Activated T-cell treated with anti-CD3 and anti-CD28 coated beads, Interleukin-2, amount 50 U/mL, for 72 hours (primary cell): ENCODE data around the gene KIF26A. TPM values are rescaled to one million over a fixed set of nuclear protein-coding genes. Genes with fewer than 3 reads are reported as not detected.
"Not testable (repeated sequence)": the region's sequence is repeated elsewhere in the genome, so short reads cannot be mapped to it uniquely, and the experiment has no call there.

Experiments
- ATAC-seq, 2 donors: fragments of 150-1000 bp; cut with Tn5 transposase; replicated peaks in 1 of 2; 2 replicates each; pipeline ENCODE4 v1.10.0; 2021; ENCODE audit warnings: moderate library complexity in 2 of 2, mild to moderate bottlenecking in 1 of 2
- DNase-seq, 2 donors: peaks; one replicate each; pipeline ENCODE4 v3.0.0; 2021 to 2022; ENCODE audit warnings: mixed read lengths in 1 of 2
- H3K27ac Mint-ChIP-seq: one replicate; pipeline ENCODE4 v1.8.0; 2022; ENCODE audit warnings: mild to moderate bottlenecking, moderate library complexity, mixed read lengths
- H3K27me3 Mint-ChIP-seq: one replicate; pipeline ENCODE4 v1.8.0; 2022; ENCODE audit warnings: low read depth, mixed read lengths
- H3K36me3 Mint-ChIP-seq, 2 donors: one replicate each; pipeline ENCODE4 v1.8.0; 2022; ENCODE audit warnings: mixed read lengths in 2 of 2, mild to moderate bottlenecking in 1 of 2; ENCODE audit not compliant: insufficient read depth in 2 of 2
- H3K4me1 Mint-ChIP-seq: one replicate; pipeline ENCODE4 v1.8.0; 2022; ENCODE audit warnings: low read depth, mixed read lengths
- H3K4me3 Mint-ChIP-seq, 2 donors: one replicate each; pipeline ENCODE4 v1.8.0; 2022; ENCODE audit warnings: mild to moderate bottlenecking in 2 of 2, mixed read lengths in 2 of 2, moderate library complexity in 2 of 2
- H3K9me3 Mint-ChIP-seq, 2 donors: one replicate each; pipeline ENCODE4 v1.8.0; 2022; ENCODE audit warnings: mixed read lengths in 2 of 2
- total RNA-seq, 2 donors: library from RNA; stranded (reverse); gene quantifications; one replicate each; pipeline ENCODE4 v1.2.3, GENCODE V29; 2022

KIF26A gene
- total RNA-seq, 2 donors from 2014 or later = 0.05 to 0.25 TPM

DNA sequence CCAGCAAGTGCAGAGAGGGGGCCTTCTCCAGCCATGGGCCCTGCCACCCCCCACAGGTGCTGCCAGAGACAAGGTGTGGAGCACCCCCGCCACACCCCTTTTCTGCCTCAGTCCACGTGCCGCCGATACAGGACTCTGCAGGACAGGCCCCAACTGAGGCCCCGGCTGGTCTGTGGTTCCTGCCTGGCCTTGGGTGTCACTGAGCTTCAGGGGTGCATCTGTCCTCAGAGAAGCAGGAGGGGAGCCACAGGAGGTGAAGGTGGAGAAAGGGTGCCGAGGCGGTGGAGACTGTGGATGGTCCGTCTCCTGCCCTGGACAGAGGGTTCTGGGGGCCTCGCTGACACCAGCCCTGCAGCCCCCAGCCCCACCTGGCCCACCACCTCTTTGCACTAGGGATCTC lies 63.1 kb downstream of the KIF26A start:
- no peaks in the 10 kb centered on the region for H3K4me1 Mint-ChIP-seq
- no peak overlapping the region for H3K27ac Mint-ChIP-seq
- no peaks in the 10 kb centered on the region for H3K9me3 Mint-ChIP-seq
- no peak overlapping the region for H3K4me3 Mint-ChIP-seq
- DNase-seq (no peak), ATAC-seq (no peak)
- no peaks in the 10 kb centered on the region for H3K27me3 Mint-ChIP-seq
- no peaks in the 10 kb centered on the region for H3K36me3 Mint-ChIP-seq

- H3K4me1 Mint-ChIP-seq = no peaks in the 10 kb centered on the region
- no peak overlapping the region for H3K4me3 Mint-ChIP-seq
- H3K27ac Mint-ChIP-seq = no peak overlapping the region
- no peak for DNase-seq
- no peak for ATAC-seq
- H3K27me3 Mint-ChIP-seq = no peaks in the 10 kb centered on the region
- H3K36me3 Mint-ChIP-seq = no peaks in the 10 kb centered on the region
- H3K9me3 Mint-ChIP-seq = no peaks in the 10 kb centered on the region
Observed at GRCh38 chr14:104202259-104203070, 64.1 kb downstream of the KIF26A start.

- H3K27me3 Mint-ChIP-seq = no peaks in the 10 kb centered on the region
- H3K27ac Mint-ChIP-seq = no peak overlapping the region
- no peaks in the 10 kb centered on the region for H3K36me3 Mint-ChIP-seq
- no peaks in the 10 kb centered on the region for H3K4me1 Mint-ChIP-seq
- ATAC-seq (no peak), DNase-seq (no peak)
- no peak overlapping the region for H3K4me3 Mint-ChIP-seq
- H3K9me3 Mint-ChIP-seq = no peaks in the 10 kb centered on the region
Observed at GRCh38 chr14:104203071-104203425, 64.7 kb downstream of the KIF26A start.

GRCh38 chr14:104204660-104205149 lies 66.3 kb downstream of the KIF26A start:
- H3K4me1 Mint-ChIP-seq = no peaks in the 10 kb centered on the region
- ATAC-seq (no peak), DNase-seq (no peak)
- no peaks in the 10 kb centered on the region for H3K27me3 Mint-ChIP-seq
- H3K4me3 Mint-ChIP-seq = no peak overlapping the region
- no peaks in the 10 kb centered on the region for H3K36me3 Mint-ChIP-seq
- no peaks in the 10 kb centered on the region for H3K9me3 Mint-ChIP-seq
- H3K27ac Mint-ChIP-seq = no peak overlapping the region

- ATAC-seq = no peak
- DNase-seq = no peak
- Mint-ChIP-seq H3K27me3 (no peaks in the 10 kb centered on the region), H3K9me3 (no peaks in the 10 kb centered on the region), H3K36me3 (no peaks in the 10 kb centered on the region), H3K27ac (no peak overlapping the region), H3K4me1 (no peaks in the 10 kb centered on the region), H3K4me3 (no peak overlapping the region)
Observed at GRCh38 chr14:104205781-104206180, 67.4 kb downstream of the KIF26A start.

DNA sequence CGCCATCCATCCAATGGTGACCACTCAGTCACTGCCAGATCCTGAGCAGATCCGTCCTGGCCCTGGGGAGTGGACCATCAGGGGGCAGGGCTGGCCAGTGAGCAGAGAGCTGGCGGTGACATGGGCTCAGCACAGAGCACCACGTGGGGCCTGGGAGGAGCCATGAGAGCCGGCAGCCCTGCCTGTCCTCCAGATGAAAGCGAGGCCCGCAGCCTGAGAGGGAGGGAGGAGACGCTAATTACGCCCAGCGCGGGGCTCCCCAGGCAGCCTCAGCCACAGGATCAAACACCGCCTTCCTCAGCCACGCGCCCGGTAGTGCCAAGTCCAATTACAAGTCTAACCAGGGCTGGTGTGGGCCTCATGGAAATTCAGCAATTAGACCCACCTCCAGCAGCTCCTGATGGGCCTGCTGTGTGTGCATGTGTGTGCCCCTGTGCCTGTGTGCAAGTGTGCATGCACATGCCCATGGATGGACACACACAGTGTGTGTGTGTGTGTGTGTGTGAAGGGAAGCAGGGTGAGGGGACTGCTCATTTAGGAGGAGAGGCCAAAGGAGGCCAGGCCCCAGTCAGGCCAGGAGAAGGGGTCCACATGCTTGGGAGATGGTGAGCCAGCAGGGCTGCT lies 68.0 kb downstream of the KIF26A start:
- H3K9me3 Mint-ChIP-seq = no peaks in the 10 kb centered on the region

GRCh38 chr14:104207142-104208014 lies 69.0 kb downstream of the KIF26A start:
- Mint-ChIP-seq H3K4me3 (no peak overlapping the region), H3K27ac (no peak overlapping the region), H3K36me3 (no peaks in the 10 kb centered on the region), H3K9me3 (no peaks in the 10 kb centered on the region), H3K4me1 (no peaks in the 10 kb centered on the region), H3K27me3 (no peaks in the 10 kb centered on the region)
- ATAC-seq (no peak), DNase-seq (no peak)

More for the DNA sequence above, 68.0 kb downstream of the KIF26A start:
- Mint-ChIP-seq H3K4me3 (no peak overlapping the region), H3K36me3 (no peaks in the 10 kb centered on the region), H3K4me1 (no peaks in the 10 kb centered on the region), H3K27ac (no peak overlapping the region), H3K27me3 (no peaks in the 10 kb centered on the region)
- DNase-seq = no peak
- no peak for ATAC-seq

DNA sequence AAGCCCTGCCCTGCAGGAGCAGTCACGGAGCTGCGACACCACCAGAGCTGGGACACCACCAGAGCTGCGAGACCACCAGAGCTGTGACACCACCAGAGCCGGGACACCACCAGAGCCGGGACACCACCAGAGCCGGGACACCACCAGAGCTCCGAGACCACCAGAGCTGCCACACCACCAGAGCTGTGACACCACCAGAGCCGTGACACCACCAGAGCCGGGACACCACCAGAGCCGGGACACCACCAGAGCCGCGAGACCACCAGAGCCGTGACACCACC lies 69.6 kb downstream of the KIF26A start:
- not testable (repeated sequence) for H3K27me3 Mint-ChIP-seq, H3K36me3 Mint-ChIP-seq, H3K9me3 Mint-ChIP-seq, H3K27ac Mint-ChIP-seq, H3K4me3 Mint-ChIP-seq, H3K4me1 Mint-ChIP-seq, ATAC-seq, DNase-seq

DNA sequence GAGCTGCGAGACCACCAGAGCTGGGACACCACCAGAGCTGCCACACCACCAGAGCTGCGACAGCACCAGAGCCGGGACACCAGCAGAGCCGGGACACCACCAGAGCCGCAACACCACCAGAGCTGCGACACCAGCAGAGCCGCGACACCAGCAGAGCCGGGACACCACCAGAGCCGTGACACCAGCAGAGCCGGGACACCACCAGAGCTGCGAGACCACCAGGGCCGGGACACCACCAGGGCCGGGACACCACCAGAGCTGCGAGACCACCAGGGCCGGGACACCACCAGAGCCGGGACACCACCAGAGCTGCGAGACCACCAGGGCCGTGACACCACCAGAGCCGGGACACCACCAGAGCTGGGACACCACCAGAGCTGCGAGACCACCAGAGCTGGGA lies 69.9 kb downstream of the KIF26A start:
- H3K27ac Mint-ChIP-seq, H3K36me3 Mint-ChIP-seq, ATAC-seq, H3K4me3 Mint-ChIP-seq, H3K9me3 Mint-ChIP-seq, H3K4me1 Mint-ChIP-seq, H3K27me3 Mint-ChIP-seq, DNase-seq: not testable (repeated sequence)

GRCh38 chr14:104209071-104209470 lies 70.7 kb downstream of the KIF26A start:
- H3K4me3 Mint-ChIP-seq, ATAC-seq, H3K27ac Mint-ChIP-seq, H3K36me3 Mint-ChIP-seq, H3K27me3 Mint-ChIP-seq, H3K4me1 Mint-ChIP-seq, DNase-seq, H3K9me3 Mint-ChIP-seq: not testable (repeated sequence)

DNA sequence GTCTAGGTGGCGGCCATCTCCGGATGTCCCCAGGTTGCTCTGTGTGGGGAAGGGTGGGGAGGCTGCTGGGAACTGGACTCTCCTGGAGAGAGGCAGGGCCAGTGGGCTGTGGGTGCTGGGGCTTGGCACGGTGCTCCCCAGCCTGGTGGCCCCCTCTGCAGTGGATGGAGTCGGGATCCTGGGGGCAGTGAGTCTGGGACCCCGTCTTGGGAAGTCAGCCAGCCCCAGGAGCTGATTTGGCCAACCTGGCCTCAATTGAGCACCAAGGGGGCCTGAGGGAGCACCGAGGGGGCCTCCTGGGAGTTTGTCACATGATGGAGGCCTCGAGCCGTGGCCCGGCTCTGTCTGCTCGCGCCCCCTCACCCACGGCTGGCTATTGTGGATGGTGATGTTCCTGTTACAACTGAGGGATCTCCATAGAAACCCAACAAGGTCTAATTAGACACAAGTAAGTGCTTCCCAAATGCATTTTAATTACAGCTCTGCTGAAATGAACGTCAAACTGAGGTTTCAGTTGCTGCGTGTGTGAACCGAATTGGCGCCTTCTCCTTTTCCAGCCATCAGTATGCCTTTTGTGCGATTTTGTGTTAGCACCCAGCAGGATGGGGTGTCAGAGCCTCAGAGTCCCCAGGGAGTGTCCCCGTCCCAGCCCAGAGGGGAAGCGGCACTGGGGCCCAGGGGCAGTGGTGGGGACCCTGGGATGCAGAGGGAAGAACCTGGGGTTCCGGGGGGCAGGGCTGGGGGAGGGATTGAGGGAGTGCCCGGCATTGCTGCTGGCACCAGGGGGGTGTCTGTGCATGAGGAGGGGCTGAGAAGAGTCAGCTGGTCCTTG lies 71.8 kb downstream of the KIF26A start:
- DNase-seq = no peak
- ATAC-seq = no peak
- H3K4me3 Mint-ChIP-seq = no peak overlapping the region
- no peak overlapping the region for H3K27ac Mint-ChIP-seq
- no peaks in the 10 kb centered on the region for H3K27me3 Mint-ChIP-seq
- no peaks in the 10 kb centered on the region for H3K9me3 Mint-ChIP-seq
- no peaks in the 10 kb centered on the region for H3K36me3 Mint-ChIP-seq
- H3K4me1 Mint-ChIP-seq = no peaks in the 10 kb centered on the region

DNA sequence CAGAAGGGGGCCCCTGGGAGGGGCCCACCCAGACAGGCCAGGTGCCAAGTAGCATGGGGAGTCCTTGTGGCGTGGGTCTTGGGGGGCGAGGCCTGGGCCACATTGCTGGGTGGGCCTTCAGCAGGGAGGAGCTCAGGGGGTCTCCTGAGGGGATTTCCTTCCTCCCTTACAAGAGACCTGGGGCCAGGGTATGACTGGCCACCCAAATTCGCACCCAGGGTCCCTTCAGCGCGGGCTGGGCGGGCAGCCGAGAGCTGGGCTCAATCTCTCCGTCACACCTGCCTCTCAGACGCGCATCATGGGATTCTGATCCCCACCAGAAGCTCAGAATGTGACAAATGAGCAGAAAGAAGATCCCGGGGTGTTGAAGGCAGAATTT lies 72.4 kb downstream of the KIF26A start:
- no peaks in the 10 kb centered on the region for H3K36me3 Mint-ChIP-seq
- ATAC-seq (no peak), DNase-seq (no peak)
- H3K9me3 Mint-ChIP-seq = no peaks in the 10 kb centered on the region
- H3K27ac Mint-ChIP-seq = no peak overlapping the region
- no peaks in the 10 kb centered on the region for H3K4me1 Mint-ChIP-seq
- no peak overlapping the region for H3K4me3 Mint-ChIP-seq
- H3K27me3 Mint-ChIP-seq = no peaks in the 10 kb centered on the region

DNA sequence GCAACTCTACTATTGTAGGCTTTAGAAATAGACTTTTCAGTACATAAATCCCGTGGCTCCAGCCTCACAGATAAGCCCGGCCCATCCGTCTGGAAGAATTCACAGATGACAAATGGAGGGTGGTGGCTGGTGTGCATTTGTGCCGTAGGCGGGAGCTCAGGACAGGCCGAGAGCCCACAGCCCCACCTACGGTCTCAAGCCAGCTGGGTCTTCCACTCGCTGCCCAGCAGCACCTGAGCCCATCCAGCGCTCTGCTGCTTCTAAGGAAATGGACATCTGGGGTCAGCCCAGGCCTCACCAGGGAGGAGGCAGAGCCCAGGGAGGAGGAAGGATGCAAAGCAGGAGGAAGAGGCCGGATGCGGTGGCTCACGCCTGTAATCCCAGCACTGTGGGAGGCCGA lies 72.8 kb downstream of the KIF26A start:
- no peak overlapping the region for H3K27ac Mint-ChIP-seq
- no peak overlapping the region for H3K4me3 Mint-ChIP-seq
- ATAC-seq (no peak), DNase-seq (no peak)
- no peaks in the 10 kb centered on the region for H3K27me3 Mint-ChIP-seq
- H3K4me1 Mint-ChIP-seq = no peaks in the 10 kb centered on the region
- H3K36me3 Mint-ChIP-seq = no peaks in the 10 kb centered on the region
- H3K9me3 Mint-ChIP-seq = no peaks in the 10 kb centered on the region
